Fibroblast of peridontal ligament (primary cell): Measurements from ENCODE around the gene ANKRD63.

Source experiments
- DNase-seq: peaks from one replicate; pipeline ENCODE4 v3.0.0-alpha.2; 2010; ENCODE audit errors: extremely low read depth

The ANKRD63 gene

GRCh38 chr15:40313531-40314398, 30.9 kb upstream of the ANKRD63 start:
- DNase-seq = no peak

GRCh38 chr15:40312370-40313158, 29.7 kb upstream of the ANKRD63 start:
- no peak for DNase-seq

- DNase-seq = no peak
Measured at GRCh38 chr15:40310993-40311392, 28.1 kb upstream of the ANKRD63 start.

GRCh38 chr15:40310001-40310959, 27.4 kb upstream of the ANKRD63 start:
- DNase-seq = peak; percentile 23

GRCh38 chr15:40309344-40309862, 26.5 kb upstream of the ANKRD63 start:
- no peak for DNase-seq

- no peak for DNase-seq
Measured at GRCh38 chr15:40307421-40308211, 24.8 kb upstream of the ANKRD63 start, which contains the start of gene PLCB2. Gene PLCB2 (minus strand): TSS chr15:40307935. CDS start chr15:40307672, 263 bp downstream.

GRCh38 chr15:40306908-40307307, 24.0 kb upstream of the ANKRD63 start:
- no peak for DNase-seq

GRCh38 chr15:40306371-40306770, 23.5 kb upstream of the ANKRD63 start:
- no peak for DNase-seq

GRCh38 chr15:40305281-40305680, 22.4 kb upstream of the ANKRD63 start:
- DNase-seq = no peak

- no peak for DNase-seq
Measured at GRCh38 chr15:40303576-40303975, 20.7 kb upstream of the ANKRD63 start.

GRCh38 chr15:40302981-40303380, 20.1 kb upstream of the ANKRD63 start:
- DNase-seq = no peak

GRCh38 chr15:40302288-40302886, 19.5 kb upstream of the ANKRD63 start:
- no peak for DNase-seq

GRCh38 chr15:40301467-40302179, 18.8 kb upstream of the ANKRD63 start:
- no peak for DNase-seq

- DNase-seq = no peak
Measured at GRCh38 chr15:40300771-40301170, 17.9 kb upstream of the ANKRD63 start.

GRCh38 chr15:40300367-40300766, 17.5 kb upstream of the ANKRD63 start:
- DNase-seq = no peak

GRCh38 chr15:40298216-40298935, 15.5 kb upstream of the ANKRD63 start:
- no peak for DNase-seq

- no peak for DNase-seq
Measured at GRCh38 chr15:40297356-40297755, 14.5 kb upstream of the ANKRD63 start.

- no peak for DNase-seq
Measured at GRCh38 chr15:40296561-40297230, 13.8 kb upstream of the ANKRD63 start.
